B cell (primary cell): ENCODE measurements around the gene CILP2. TPM values are rescaled to one million over a fixed set of nuclear protein-coding genes. Genes with fewer than 3 reads are reported as not detected.

Experiments
- ATAC-seq: fragments of 200-7000 bp; cut with Tn5 transposase; one replicate; pipeline ENCODE4 v1.10.0; 2021; ENCODE audit warnings: low read depth, mild to moderate bottlenecking, moderate number of reproducible peaks, moderate library complexity
- CTCF ChIA-PET: fragments of 350-600 bp; sonication (Branson Sonifier 250); formaldehyde crosslinking; loops from one replicate; lab custom pipeline; 2021; ENCODE audit warnings: antibody characterized with exemption, inconsistent platforms; lab: Charles Lee
- POLR2A ChIA-PET: fragments of 350-600 bp; sonication (Branson Sonifier 250); formaldehyde crosslinking; loops from one replicate; lab custom pipeline; 2021; ENCODE audit warnings: antibody characterized with exemption; lab: Charles Lee
- DNase-seq: peaks from one replicate; pipeline ENCODE4 v3.0.0; 2013
- H2AFZ ChIP-seq: 2 replicates; pipeline ENCODE4 v1.6.1; 2012; ENCODE audit warnings: mild to moderate bottlenecking, low read depth, low read length; ENCODE audit not compliant: insufficient read depth, poor library complexity, severe bottlenecking
- H3K27ac ChIP-seq, 2 donors: 1 replicate in 1 of 2; 2 replicates in 1 of 2; pipeline ENCODE4 v1.5.1; 2012 to 2013; ENCODE audit warnings: low read length in 2 of 2, mild to moderate bottlenecking in 2 of 2, moderate library complexity in 1 of 2
- H3K27me3 ChIP-seq, 4 experiments: fragments of 200-600 bp in 1 of 4; sonication (generic) in 1 of 4; replicated peaks in 1 of 4; 1 replicate in 2 of 4; 2 replicates in 2 of 4; pipeline versions ENCODE4 v1.6.1 to v1.7.0; 2013 to 2016; ENCODE audit warnings: low read length in 3 of 4, mild to moderate bottlenecking in 2 of 4, mixed read lengths in 1 of 4, moderate library complexity in 1 of 4; ENCODE audit not compliant: insufficient read depth in 4 of 4, control insufficient read depth in 3 of 4; ENCODE audit errors: control extremely low read depth in 1 of 4
- H3K36me3 ChIP-seq, 2 experiments: replicated peaks in 1 of 2; 1 replicate in 1 of 2; 2 replicates in 1 of 2; pipeline versions ENCODE4 v1.6.1 to v1.7.1; 2013; ENCODE audit warnings: low read length in 1 of 2; ENCODE audit not compliant: insufficient read depth in 2 of 2, control insufficient read depth in 1 of 2; ENCODE audit errors: control extremely low read depth in 1 of 2, extremely low read depth in 1 of 2
- H3K4me1 ChIP-seq, 2 donors: fragments of 200-600 bp in 1 of 2; sonication (generic) in 1 of 2; 1 replicate in 1 of 2; 2 replicates in 1 of 2; pipeline versions ENCODE4 v1.5.1 to v1.6.1; 2013 to 2017; ENCODE audit warnings: low read length in 2 of 2; ENCODE audit not compliant: control insufficient read depth in 2 of 2, insufficient read depth in 2 of 2
- H3K4me2 ChIP-seq: replicated peaks from 2 replicates; pipeline ENCODE3; 2012; ENCODE audit warnings: mild to moderate bottlenecking, low read depth, low read length; ENCODE audit not compliant: poor library complexity, severe bottlenecking
- H3K4me3 ChIP-seq, 5 experiments: fragments of 200-600 bp in 1 of 5; sonication (generic) in 1 of 5; 1 replicate in 3 of 5; 2 replicates in 2 of 5; pipeline versions ENCODE4 v1.5.1 to v1.7.0; 2011 to 2016; ENCODE audit warnings: low read length in 4 of 5, mild to moderate bottlenecking in 4 of 5, low read depth in 2 of 5, control low read depth in 1 of 5, moderate library complexity in 1 of 5; ENCODE audit not compliant: insufficient read depth in 1 of 5; ENCODE audit errors: control extremely low read depth in 1 of 5, extremely low read depth in 1 of 5
- H3K79me2 ChIP-seq: fragments of 200-600 bp; sonication (generic); one replicate; pipeline ENCODE4 v1.6.0; 2016; ENCODE audit warnings: low read length; ENCODE audit not compliant: control insufficient read depth, insufficient read depth
- H3K9ac ChIP-seq: fragments of 200-600 bp; sonication (generic); 2 replicates; pipeline ENCODE4 v1.6.1; 2017; ENCODE audit warnings: mild to moderate bottlenecking, low read length, moderate library complexity
- H3K9me3 ChIP-seq, 3 donors: one replicate each; pipeline versions ENCODE4 v1.6.1 to v1.7.1; 2013; ENCODE audit warnings: low read length in 2 of 3; ENCODE audit not compliant: control insufficient read depth in 2 of 3, insufficient read depth in 1 of 3; ENCODE audit errors: control extremely low read depth in 1 of 3
- H4K20me1 ChIP-seq: 2 replicates; pipeline ENCODE4 v1.6.0; 2012; ENCODE audit warnings: mild to moderate bottlenecking, low read length; ENCODE audit not compliant: insufficient read depth, control insufficient read depth, poor library complexity, severe bottlenecking
- H3K27ac Mint-ChIP-seq: one replicate; pipeline ENCODE4 v1.8.0; 2021; ENCODE audit warnings: mixed read lengths
- H3K27me3 Mint-ChIP-seq: one replicate; pipeline ENCODE4 v1.8.0; 2021; ENCODE audit warnings: mixed read lengths
- H3K4me1 Mint-ChIP-seq: one replicate; pipeline ENCODE4 v1.8.0; 2021; ENCODE audit warnings: mixed read lengths
- H3K4me3 Mint-ChIP-seq: one replicate; pipeline ENCODE4 v1.8.0; 2021; ENCODE audit warnings: mixed read lengths
- H3K9me3 Mint-ChIP-seq: one replicate; pipeline ENCODE4 v1.8.0; 2022; ENCODE audit warnings: mixed read lengths; ENCODE audit not compliant: insufficient read depth
- CTCF ChIP-seq: fragments of 200-600 bp; IDR thresholded peaks from one replicate; pipeline ENCODE4 v1.8.0; 2022; ENCODE audit warnings: antibody characterized with exemption, mild to moderate bottlenecking
- EZH2 ChIP-seq: IDR thresholded peaks from 2 replicates; pipeline ENCODE4 v1.6.1; 2012; ENCODE audit warnings: borderline replicate concordance, low read depth, mild to moderate bottlenecking, moderate library complexity, low read length; ENCODE audit not compliant: insufficient read depth, poor library complexity, severe bottlenecking
- WGBS: methylation state at CpG from one replicate; pipeline ENCODE4 v1.1.5; 2013; ENCODE audit warnings: missing lambda C conversion rate; ENCODE audit not compliant: insufficient coverage; 5-methylcytosine and 5-hydroxymethylcytosine counted together
- intact Hi-C: fragments of 100-400 bp; cut with micrococcal nuclease; formaldehyde crosslinking; loops from one replicate; pipeline ENCODE4 v1.10.0; 2022
- polyA plus RNA-seq: library from polyadenylated mRNA; depleted of rRNA; stranded (reverse); fragments of >200 nt; gene quantifications from 2 replicates; pipeline ENCODE4 v1.2.3, GENCODE V29; 2012
- total RNA-seq, 2 donors: library from RNA; stranded (reverse); fragments of 120-200 nt in 1 of 2; gene quantifications; 1 replicate in 1 of 2; 2 replicates in 1 of 2; pipeline versions ENCODE4 v1.2.3 to v1.2.4, GENCODE V29; 2013 to 2022

The CILP2 gene
- total and polyA plus RNA-seq, 2 donors (not counting 1 experiment from before 2014, with no cell fraction given): 0.04 to 0.12 TPM

GRCh38 chr19:19549804-19550464 is 11.9 kb downstream of the CILP2 start:
- intact Hi-C loops: no loop called here
- H3K27ac Mint-ChIP-seq: no peak overlapping the region
- Histone ChIP-seq H3K36me3 (no peaks in the 10 kb centered on the region), H4K20me1 (no peaks in the 10 kb centered on the region), H3K9ac (no peak overlapping the region), H3K4me1 (peaks cover 0 to 2% of the 10 kb centered on the region in 2 donors), H2AFZ (no peak overlapping the region), H3K4me2 (no peak overlapping the region), H3K27me3 (peaks cover 0 to 12% (median 0%) of the 10 kb centered on the region in 4 experiments), H3K27ac (no peak overlapping the region), H3K79me2 (no peaks in the 10 kb centered on the region), H3K9me3 (peaks cover 0 to 18% (median 0%) of the 10 kb centered on the region in 3 donors), H3K4me3 (no peak overlapping the region)
- no peak for DNase-seq
- ChIA-PET POLR2A (no interaction called here), CTCF (interaction anchor here (1.0 kb wide), 1 partner anchor 17 kb away, joined by 4 read pairs; no protein-coding TSS in a partner anchor)
- no peak overlapping the region for H3K4me3 Mint-ChIP-seq
- peaks cover 8% of the 10 kb centered on the region for H3K27me3 Mint-ChIP-seq
- no peaks in the 10 kb centered on the region for H3K4me1 Mint-ChIP-seq
- no peaks in the 10 kb centered on the region for H3K9me3 Mint-ChIP-seq
- TF ChIP-seq EZH2 (no peak), CTCF (no peak)
- ATAC-seq: no peak
- 82% methylated on average over 22 of the region's 23 CpGs for WGBS

DNA sequence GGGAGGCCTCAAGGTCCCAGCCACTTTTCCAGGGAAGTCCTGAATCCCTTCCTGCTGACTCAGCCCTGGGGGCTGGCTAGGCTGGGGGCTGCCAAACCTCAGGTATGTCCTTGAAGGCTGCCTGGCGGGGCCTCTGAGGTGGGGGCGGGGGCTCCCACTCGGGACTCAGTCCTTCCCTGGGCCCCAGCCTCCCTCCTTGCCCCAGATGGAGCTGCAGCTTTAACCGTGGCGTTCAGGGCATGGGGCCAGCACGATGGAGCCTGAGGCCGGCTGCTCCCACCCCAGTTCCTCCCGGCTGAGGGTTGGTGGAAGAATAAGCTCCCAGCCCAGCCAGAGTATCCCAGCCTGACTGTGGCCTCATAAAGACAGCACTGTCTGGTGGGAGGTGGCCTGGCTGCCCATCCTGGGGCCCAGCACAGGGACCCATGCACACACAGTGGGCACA is 12.4 kb downstream of the CILP2 start:
- ChIA-PET POLR2A (no interaction called here), CTCF (interaction anchor here (2.8 kb wide), 1 partner anchor 18 kb away, joined by 8 read pairs; no protein-coding TSS in a partner anchor)
- DNase-seq (no peak), ATAC-seq (no peak)
- H2AFZ ChIP-seq: no peak overlapping the region
- no peak for TF ChIP-seq EZH2
- no peak for TF ChIP-seq CTCF
- H3K27ac ChIP-seq: no peak overlapping the region
- Mint-ChIP-seq H3K27me3 (peaks cover 8% of the 10 kb centered on the region), H3K9me3 (no peaks in the 10 kb centered on the region), H3K4me1 (no peaks in the 10 kb centered on the region), H3K27ac (peak overlapping the region; percentile 6), H3K4me3 (no peak overlapping the region)
- WGBS: 73% methylated on average over 7 of the region's 8 CpGs
- H3K9ac ChIP-seq: no peak overlapping the region
- H4K20me1 ChIP-seq: no peaks in the 10 kb centered on the region
- no peaks in the 10 kb centered on the region for H3K36me3 ChIP-seq
- peaks cover 0 to 12% (median 0%) of the 10 kb centered on the region in 4 experiments for H3K27me3 ChIP-seq
- H3K4me1 ChIP-seq: peaks cover 0 to 2% of the 10 kb centered on the region in 2 donors
- peaks cover 0 to 13% (median 0%) of the 10 kb centered on the region in 3 donors for H3K9me3 ChIP-seq
- intact Hi-C loops: no loop called here
- no peaks in the 10 kb centered on the region for H3K79me2 ChIP-seq
- H3K4me2 ChIP-seq: no peak overlapping the region
- no peak overlapping the region for H3K4me3 ChIP-seq
